Panc1 (cell line): ENCODE measurements around the gene CAD. TPM values are rescaled to one million over a fixed set of nuclear protein-coding genes. Genes with fewer than 3 reads are reported as not detected.

Experiments
- ATAC-seq: fragments of 200-7000 bp; cut with Tn5 transposase; 2 replicates; pipeline ENCODE4 v1.9.1; 2020; ENCODE audit warnings: mild to moderate bottlenecking, moderate library complexity
- BruUV-seq: library from RNA; stranded (reverse); fragments of 400-500 nt; replicated peaks from 2 replicates; lab custom pipeline; 2021; lab: Mats Ljungman, UMichigan
- CTCF ChIA-PET: fragments of 300-600 bp; sonication (Branson Sonifier 250); formaldehyde crosslinking; loops from one replicate; lab custom pipeline; 2022; ENCODE audit warnings: antibody characterized with exemption; lab: Charles Lee
- POLR2A ChIA-PET: fragments of 300-600 bp; sonication (Branson Sonifier 250); formaldehyde crosslinking; loops from one replicate; lab custom pipeline; 2022; ENCODE audit warnings: antibody characterized with exemption; lab: Charles Lee
- DNase-seq: peaks from one replicate; pipeline ENCODE4 v3.0.0-alpha.2; 2010; ENCODE audit warnings: low read depth, low spot score
- H3K27ac ChIP-seq: 2 replicates; pipeline ENCODE4 v1.5.1; 2011; ENCODE audit warnings: mild to moderate bottlenecking, low read length, inconsistent platforms
- H3K27me3 ChIP-seq: fragments of 200-500 bp; sonication (Bioruptor generic); 2 replicates; pipeline ENCODE4 v1.6.0; 2014; ENCODE audit warnings: low read length, inconsistent platforms; ENCODE audit not compliant: control insufficient read depth, insufficient read depth
- H3K36me3 ChIP-seq: fragments of 200-500 bp; sonication (Bioruptor generic); 2 replicates; pipeline ENCODE4 v1.5.1; 2014; ENCODE audit warnings: inconsistent platforms, mild to moderate bottlenecking, low read length, moderate library complexity; ENCODE audit not compliant: control insufficient read depth, insufficient read depth
- H3K4me1 ChIP-seq: 2 replicates; pipeline ENCODE4 v1.5.1; 2011; ENCODE audit warnings: inconsistent platforms, mild to moderate bottlenecking, low read length, moderate library complexity; ENCODE audit not compliant: control insufficient read depth, insufficient read depth
- H3K4me3 ChIP-seq, 2 experiments: 2 replicates each; pipeline ENCODE4 v1.5.1; 2011 to 2012; ENCODE audit warnings: low read depth in 2 of 2, low read length in 2 of 2, mild to moderate bottlenecking in 2 of 2, inconsistent platforms in 1 of 2, moderate library complexity in 1 of 2
- H3K9me3 ChIP-seq: fragments of 200-500 bp; sonication (Bioruptor generic); 2 replicates; pipeline ENCODE4 v1.5.1; 2014; ENCODE audit warnings: low read depth, mild to moderate bottlenecking, inconsistent platforms, low read length, moderate library complexity; ENCODE audit not compliant: control insufficient read depth, insufficient read depth
- POLR2AphosphoS5 ChIP-seq: IDR thresholded peaks from 2 replicates; pipeline ENCODE4 v1.6.1; 2012; ENCODE audit warnings: mild to moderate bottlenecking, low read depth, low read length, moderate library complexity
- SIN3A ChIP-seq: IDR thresholded peaks from 2 replicates; pipeline ENCODE4 v1.6.1; 2012; ENCODE audit warnings: low read depth, mild to moderate bottlenecking, low read length, moderate library complexity, borderline replicate concordance; ENCODE audit not compliant: insufficient read depth
- TCF7L2 ChIP-seq: IDR thresholded peaks from 2 replicates; pipeline ENCODE4 v1.6.1; 2011; ENCODE audit warnings: mild to moderate bottlenecking, low read depth, low read length, inconsistent platforms
- in situ Hi-C: cut with HindIII; loops from 2 replicates; pipeline ENCODE4 v1.10.0; 2016; ENCODE audit warnings: low sequenced_read_pairs, low pct_unique_long_range_greater_than_20kb
- intact Hi-C: fragments of 100-400 bp; cut with micrococcal nuclease; formaldehyde crosslinking; loops from one replicate; pipeline ENCODE4 v1.10.0; 2022; ENCODE audit not compliant: unreplicated experiment
- total RNA-seq: library from RNA; stranded (reverse); gene quantifications from one replicate; pipeline ENCODE4 v1.2.1, GENCODE V29; 2021; ENCODE audit not compliant: unreplicated experiment
- TF ChIP-seq, protein P1 (sequence below), 2 experiments: IDR thresholded peaks; 2 replicates each; pipeline ENCODE4 v1.6.1; 2011 to 2012; ENCODE audit warnings: low read depth in 2 of 2, control low read depth in 1 of 2, low read length in 1 of 2, mild to moderate bottlenecking in 1 of 2, moderate library complexity in 1 of 2; ENCODE audit not compliant: insufficient read depth in 1 of 2
- TF ChIP-seq, protein P2 (sequence below): fragments of 450-650 bp; IDR thresholded peaks from 2 replicates; pipeline ENCODE4 v1.5.1; 2017; ENCODE audit warnings: mild to moderate bottlenecking

CAD gene
- total RNA-seq, 1 experiment from 2014 or later = 76.7 TPM

DNA sequence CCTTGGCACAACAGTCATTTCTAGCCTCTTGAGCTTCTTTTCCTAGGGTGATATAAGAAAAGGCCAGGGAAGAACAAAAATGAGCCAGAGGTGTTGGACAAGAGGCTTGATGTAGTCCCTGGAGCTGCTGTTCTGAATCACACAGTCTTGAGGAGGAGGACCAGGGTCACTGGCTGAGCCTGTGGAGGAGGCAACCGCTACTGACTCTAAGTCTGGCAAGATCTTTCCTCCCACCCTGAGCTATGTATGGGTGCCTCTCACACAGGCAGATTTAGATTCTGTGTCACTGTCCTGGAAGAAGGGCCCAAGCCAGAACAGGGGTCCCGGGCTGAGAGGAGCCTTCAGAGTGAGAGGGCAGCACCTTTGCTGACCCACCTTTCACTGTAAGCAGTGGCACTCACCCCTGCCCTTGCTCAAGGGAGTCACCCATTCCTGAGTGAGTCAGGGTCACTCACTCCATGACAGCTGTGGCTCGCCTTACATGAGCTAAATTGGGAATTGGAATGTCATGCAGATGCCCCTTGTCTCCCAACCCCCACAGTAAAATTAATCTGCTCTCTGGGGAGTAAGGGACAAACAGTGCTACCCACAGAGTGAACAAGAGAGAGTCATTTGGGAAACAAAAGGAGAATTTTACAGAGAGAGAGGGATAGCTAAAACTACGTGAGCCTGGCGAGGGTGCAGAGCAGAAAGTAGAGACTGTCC, 64.8 kb downstream of the CAD start, which contains the start of gene TRIM54:
TSS of gene TRIM54 (plus strand) at position 575 of the 705 bp plus-strand sequence. CDS start 303 bp downstream, outside the sequence.
- BruUV-seq = no TSS peak
- intact Hi-C loops = loop anchor here (5.0 kb wide), 1 partner anchor 185 kb away; no protein-coding TSS in a partner anchor
- in situ Hi-C loops = no loop called here
- DNase-seq (no peak), ATAC-seq (peak; percentile 49; the same call in 1 of the 2 replicates)
- Histone ChIP-seq H3K9me3 (no peaks in the 10 kb centered on the region), H3K36me3 (no peaks in the 10 kb centered on the region), H3K4me3 (no peak within 1 kb of the TSS), H3K4me1 (peaks cover 16% of the 10 kb centered on the region), H3K27ac (no peak within 1 kb of the TSS), H3K27me3 (no peaks in the 10 kb centered on the region)
- TF ChIP-seq, protein P1, sequence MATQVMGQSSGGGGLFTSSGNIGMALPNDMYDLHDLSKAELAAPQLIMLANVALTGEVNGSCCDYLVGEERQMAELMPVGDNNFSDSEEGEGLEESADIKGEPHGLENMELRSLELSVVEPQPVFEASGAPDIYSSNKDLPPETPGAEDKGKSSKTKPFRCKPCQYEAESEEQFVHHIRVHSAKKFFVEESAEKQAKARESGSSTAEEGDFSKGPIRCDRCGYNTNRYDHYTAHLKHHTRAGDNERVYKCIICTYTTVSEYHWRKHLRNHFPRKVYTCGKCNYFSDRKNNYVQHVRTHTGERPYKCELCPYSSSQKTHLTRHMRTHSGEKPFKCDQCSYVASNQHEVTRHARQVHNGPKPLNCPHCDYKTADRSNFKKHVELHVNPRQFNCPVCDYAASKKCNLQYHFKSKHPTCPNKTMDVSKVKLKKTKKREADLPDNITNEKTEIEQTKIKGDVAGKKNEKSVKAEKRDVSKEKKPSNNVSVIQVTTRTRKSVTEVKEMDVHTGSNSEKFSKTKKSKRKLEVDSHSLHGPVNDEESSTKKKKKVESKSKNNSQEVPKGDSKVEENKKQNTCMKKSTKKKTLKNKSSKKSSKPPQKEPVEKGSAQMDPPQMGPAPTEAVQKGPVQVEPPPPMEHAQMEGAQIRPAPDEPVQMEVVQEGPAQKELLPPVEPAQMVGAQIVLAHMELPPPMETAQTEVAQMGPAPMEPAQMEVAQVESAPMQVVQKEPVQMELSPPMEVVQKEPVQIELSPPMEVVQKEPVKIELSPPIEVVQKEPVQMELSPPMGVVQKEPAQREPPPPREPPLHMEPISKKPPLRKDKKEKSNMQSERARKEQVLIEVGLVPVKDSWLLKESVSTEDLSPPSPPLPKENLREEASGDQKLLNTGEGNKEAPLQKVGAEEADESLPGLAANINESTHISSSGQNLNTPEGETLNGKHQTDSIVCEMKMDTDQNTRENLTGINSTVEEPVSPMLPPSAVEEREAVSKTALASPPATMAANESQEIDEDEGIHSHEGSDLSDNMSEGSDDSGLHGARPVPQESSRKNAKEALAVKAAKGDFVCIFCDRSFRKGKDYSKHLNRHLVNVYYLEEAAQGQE (IDR thresholded peaks at IDR 0.05; ENCODE audit: insufficient read depth in 1 of 2, low read depth in 2 of 2, low read length in 1 of 2) = no peak
- TF ChIP-seq, protein P2, sequence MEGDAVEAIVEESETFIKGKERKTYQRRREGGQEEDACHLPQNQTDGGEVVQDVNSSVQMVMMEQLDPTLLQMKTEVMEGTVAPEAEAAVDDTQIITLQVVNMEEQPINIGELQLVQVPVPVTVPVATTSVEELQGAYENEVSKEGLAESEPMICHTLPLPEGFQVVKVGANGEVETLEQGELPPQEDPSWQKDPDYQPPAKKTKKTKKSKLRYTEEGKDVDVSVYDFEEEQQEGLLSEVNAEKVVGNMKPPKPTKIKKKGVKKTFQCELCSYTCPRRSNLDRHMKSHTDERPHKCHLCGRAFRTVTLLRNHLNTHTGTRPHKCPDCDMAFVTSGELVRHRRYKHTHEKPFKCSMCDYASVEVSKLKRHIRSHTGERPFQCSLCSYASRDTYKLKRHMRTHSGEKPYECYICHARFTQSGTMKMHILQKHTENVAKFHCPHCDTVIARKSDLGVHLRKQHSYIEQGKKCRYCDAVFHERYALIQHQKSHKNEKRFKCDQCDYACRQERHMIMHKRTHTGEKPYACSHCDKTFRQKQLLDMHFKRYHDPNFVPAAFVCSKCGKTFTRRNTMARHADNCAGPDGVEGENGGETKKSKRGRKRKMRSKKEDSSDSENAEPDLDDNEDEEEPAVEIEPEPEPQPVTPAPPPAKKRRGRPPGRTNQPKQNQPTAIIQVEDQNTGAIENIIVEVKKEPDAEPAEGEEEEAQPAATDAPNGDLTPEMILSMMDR = no peak
- ChIA-PET CTCF (interaction anchor here (0.6 to 1.0 kb wide), 2 partner anchors 15 to 403 kb away, joined by 3 read pairs; no protein-coding TSS in a partner anchor), POLR2A (interaction anchor here (1.1 kb wide), 1 partner anchor 185 kb away, joined by 3 read pairs; no protein-coding TSS in a partner anchor)

DNA sequence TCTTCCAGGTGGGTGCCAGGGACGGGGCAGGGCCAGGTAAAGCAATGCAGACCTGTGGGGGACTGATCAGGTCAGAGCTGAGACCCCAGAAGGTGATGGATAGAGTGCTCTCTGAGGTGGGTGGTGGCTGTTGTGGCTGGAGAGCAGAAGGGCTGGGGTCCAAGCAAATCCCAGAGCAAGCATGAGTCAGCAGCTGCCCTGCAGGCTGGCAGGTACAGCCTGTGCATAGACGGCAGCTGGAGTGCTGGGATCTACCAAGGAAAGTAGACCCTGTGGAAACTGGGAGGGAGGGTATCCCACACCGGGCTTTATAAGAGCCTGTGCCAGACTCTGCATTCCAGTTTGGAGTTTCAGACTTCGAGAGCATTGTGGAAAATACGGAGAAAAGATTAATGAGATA, 65.7 kb downstream of the CAD start:
- in situ Hi-C loops = no loop called here

More for the DNA sequence above, 65.7 kb downstream of the CAD start:
- ChIA-PET POLR2A (interaction anchor here (1.1 kb wide), 1 partner anchor 185 kb away, joined by 3 read pairs; no protein-coding TSS in a partner anchor), CTCF (interaction anchor here (0.7 to 1.0 kb wide), 3 partner anchors 14 to 91 kb away, joined by 3 to 5 read pairs (median 4); no protein-coding TSS in a partner anchor)
- TF ChIP-seq SIN3A = no peak
- TF ChIP-seq POLR2AphosphoS5 = no peak
- no peak for TF ChIP-seq TCF7L2
- TF ChIP-seq, protein P2 = no peak
- TF ChIP-seq, protein P1 (IDR thresholded peaks at IDR 0.05; ENCODE audit: insufficient read depth in 1 of 2, low read depth in 2 of 2, low read length in 1 of 2) = no peak
- intact Hi-C loops = loop anchor here (5.0 kb wide), 1 partner anchor 186 kb away; no protein-coding TSS in a partner anchor
- no peak overlapping the region for H3K27ac ChIP-seq
- 0 out of 2 replicates have a peak, but pooled peaks have one; percentile 35 for ATAC-seq
- no TSS peak for BruUV-seq
- DNase-seq = no peak
- no peaks in the 10 kb centered on the region for H3K27me3 ChIP-seq
- no peak overlapping the region for H3K4me3 ChIP-seq
- peaks cover 16% of the 10 kb centered on the region for H3K4me1 ChIP-seq
- no peaks in the 10 kb centered on the region for H3K9me3 ChIP-seq
- no peaks in the 10 kb centered on the region for H3K36me3 ChIP-seq
